Neural cell (in vitro differentiated cells): ENCODE measurements around the gene STAT6. TPM values are rescaled to one million over a fixed set of nuclear protein-coding genes. Genes with fewer than 3 reads are reported as not detected.
A peak's percentile ranks its signal among the peaks of the same experiment; 100 is the strongest.

Experiments
- H2AFZ ChIP-seq: fragments of 200-600, 300-800 bp; sonication (generic), shearing (Covaris generic); 2 replicates; pipeline ENCODE4 v1.6.0; 2014; ENCODE audit warnings: low read depth, mild to moderate bottlenecking, antibody characterized with exemption, low read length, moderate library complexity
- H3F3A ChIP-seq: fragments of 200-600 bp; shearing (Covaris generic); 2 replicates; pipeline ENCODE4 v1.6.1; 2016; ENCODE audit warnings: mild to moderate bottlenecking, moderate library complexity, mixed read lengths, antibody characterized with exemption, low read length; ENCODE audit not compliant: insufficient read depth, poor library complexity, severe bottlenecking
- H3K27ac ChIP-seq: fragments of 200-600, 300-800 bp; sonication (generic), shearing (Covaris generic); 2 replicates; pipeline ENCODE4 v1.5.1; 2014; ENCODE audit warnings: mild to moderate bottlenecking, low read length, moderate library complexity
- H3K27me3 ChIP-seq: fragments of 300-800, 200-600 bp; sonication (generic), shearing (Covaris generic); 2 replicates; pipeline ENCODE4 v1.6.0; 2014; ENCODE audit warnings: mild to moderate bottlenecking, low read depth, low read length, moderate library complexity; ENCODE audit not compliant: insufficient read depth
- H3K36me3 ChIP-seq: fragments of 300-800, 200-600 bp; sonication (generic), shearing (Covaris generic); 2 replicates; pipeline ENCODE4 v1.5.1; 2014; ENCODE audit warnings: mild to moderate bottlenecking, antibody characterized with exemption, low read length, moderate library complexity; ENCODE audit not compliant: insufficient read depth
- H3K4me2 ChIP-seq: fragments of 300-800, 200-600 bp; sonication (generic), shearing (Covaris generic); 2 replicates; pipeline ENCODE4 v1.6.0; 2014; ENCODE audit warnings: mild to moderate bottlenecking, low read length
- H3K4me3 ChIP-seq: fragments of 300-800, 200-600 bp; sonication (generic), shearing (Covaris generic); 2 replicates; pipeline ENCODE4 v1.5.1; 2014; ENCODE audit warnings: mild to moderate bottlenecking, low read length, moderate library complexity
- H3K79me2 ChIP-seq: fragments of 200-600 bp; shearing (Covaris generic); replicated peaks from 2 replicates; pipeline ENCODE4 v1.6.0; 2014; ENCODE audit warnings: mild to moderate bottlenecking, low read length, moderate library complexity; ENCODE audit not compliant: insufficient read depth
- H3K9ac ChIP-seq: fragments of 300-800, 200-600 bp; sonication (generic), shearing (Covaris generic); 2 replicates; pipeline ENCODE4 v1.6.1; 2016; ENCODE audit warnings: mild to moderate bottlenecking, low read length, mixed read lengths
- H3K9me2 ChIP-seq: fragments of 200-600 bp; shearing (Covaris generic); 2 replicates; pipeline ENCODE4 v1.6.1; 2016; ENCODE audit warnings: mild to moderate bottlenecking, low read length, mixed read lengths; ENCODE audit not compliant: insufficient read depth
- H3K9me3 ChIP-seq: fragments of 200-600, 300-800 bp; sonication (generic), shearing (Covaris generic); 2 replicates; pipeline ENCODE4 v1.6.1; 2016; ENCODE audit warnings: mild to moderate bottlenecking, mixed run types, low read length, moderate library complexity, mixed read lengths
- H4K20me1 ChIP-seq: fragments of 200-600 bp; shearing (Covaris generic); 2 replicates; pipeline ENCODE4 v1.6.1; 2016; ENCODE audit warnings: mild to moderate bottlenecking, mixed run types; ENCODE audit not compliant: insufficient read depth
- CTCF ChIP-seq: fragments of 450-650 bp; IDR thresholded peaks from 2 replicates; pipeline ENCODE4 v1.5.1; 2014; ENCODE audit warnings: antibody characterized with exemption, mild to moderate bottlenecking, moderate library complexity; ENCODE audit not compliant: poor library complexity, severe bottlenecking
- EP300 ChIP-seq: fragments of 450-650 bp; conservative IDR thresholded peaks from 2 replicates; pipeline ENCODE4 v1.6.1; 2014; ENCODE audit warnings: antibody characterized with exemption, mild to moderate bottlenecking, moderate library complexity; ENCODE audit not compliant: poor library complexity, severe bottlenecking
- EZH2 ChIP-seq: fragments of 200-600, 300-800 bp; shearing (Covaris generic), sonication (generic); IDR thresholded peaks from 2 replicates; pipeline ENCODE4 v1.6.1; 2014; ENCODE audit warnings: antibody characterized with exemption, low read length, borderline replicate concordance, mild to moderate bottlenecking; ENCODE audit not compliant: insufficient read depth, poor library complexity, severe bottlenecking
- MXI1 ChIP-seq: fragments of 450-650 bp; conservative IDR thresholded peaks from 2 replicates; pipeline ENCODE4 v1.6.1; 2014; ENCODE audit warnings: antibody characterized with exemption, mild to moderate bottlenecking; ENCODE audit not compliant: poor library complexity, severe bottlenecking
- REST ChIP-seq: IDR thresholded peaks from 2 replicates; pipeline ENCODE4 v1.6.1; 2012; ENCODE audit warnings: borderline replicate concordance
- TAF1 ChIP-seq: IDR thresholded peaks from 2 replicates; pipeline ENCODE4 v1.6.1; 2012; ENCODE audit warnings: low read depth
- polyA plus RNA-seq: library from polyadenylated mRNA; depleted of rRNA; stranded (reverse); fragments of >200 nt; gene quantifications from 2 replicates; pipeline ENCODE4 v1.2.3, GENCODE V29; 2014

Gene STAT6
- polyA plus RNA-seq, 1 donor from 2014 or later, result not detected

GRCh38 chr12:57127101-57127725, 16.1 kb upstream of the STAT6 start:
- H3K4me2 ChIP-seq, result peak overlapping the region; percentile 76
- H3K9ac ChIP-seq, result peak overlapping the region; percentile 96
- no peaks in the 10 kb centered on the region for H3K9me2 ChIP-seq
- peaks cover 35% of the 10 kb centered on the region for H3K79me2 ChIP-seq
- peaks cover 7% of the 10 kb centered on the region for H4K20me1 ChIP-seq
- H3K27me3 ChIP-seq, result no peaks in the 10 kb centered on the region
- H3K9me3 ChIP-seq, result no peaks in the 10 kb centered on the region
- H3K36me3 ChIP-seq, result no peaks in the 10 kb centered on the region
- H3F3A ChIP-seq, result no peaks in the 10 kb centered on the region
- H3K4me3 ChIP-seq, result peak overlapping the region; percentile 99
- no peak for TF ChIP-seq REST
- TF ChIP-seq TAF1, result no peak
- peak; percentile 40 for TF ChIP-seq CTCF
- no peak for TF ChIP-seq MXI1
- no peak overlapping the region for H3K27ac ChIP-seq
- no peak overlapping the region for H2AFZ ChIP-seq

- TF ChIP-seq REST (no peak), MXI1 (no peak), EP300 (no peak), EZH2 (no peak), TAF1 (no peak), CTCF (no peak)
- H3K4me2 ChIP-seq, result no peak overlapping the region
These were observed 15.4 kb upstream of the STAT6 start for GRCh38 chr12:57126561-57126960.

More at GRCh38 chr12:57126561-57126960, 15.4 kb upstream of the STAT6 start:
- Histone ChIP-seq H3K27ac (no peak overlapping the region), H4K20me1 (peaks cover 5% of the 10 kb centered on the region), H3K36me3 (no peaks in the 10 kb centered on the region), H3K4me3 (no peak overlapping the region), H3K9me3 (no peaks in the 10 kb centered on the region), H3K27me3 (no peaks in the 10 kb centered on the region), H3K9ac (no peak overlapping the region), H3K79me2 (peaks cover 30% of the 10 kb centered on the region), H2AFZ (no peak overlapping the region), H3F3A (no peaks in the 10 kb centered on the region), H3K9me2 (no peaks in the 10 kb centered on the region)
